HepG2 (cell line): ENCODE measurements around the gene CERS6. TPM values are rescaled to one million over a fixed set of nuclear protein-coding genes. Genes with fewer than 3 reads are reported as not detected.

Experiments used
- ATAC-seq: fragments of 200-7000 bp; cut with Tn5 transposase; 3 replicates; pipeline ENCODE4 v1.9.1; 2020; ENCODE audit warnings: mild to moderate bottlenecking, moderate library complexity
- BruUV-seq: library from RNA; stranded (reverse); fragments of 400-500 nt; replicated peaks from 2 replicates; lab custom pipeline; 2021; lab: Mats Ljungman, UMichigan
- CTCF ChIA-PET: fragments of 300-600 bp; formaldehyde crosslinking; extraction: SDS; loops from one replicate; lab custom pipeline; 2021; ENCODE audit warnings: low total read pairs, inconsistent platforms, low intra/inter-chr PET ratio; lab: Yijun Ruan, JAX
- POLR2A ChIA-PET: fragments of 350-600 bp; sonication (Branson Sonifier 250); formaldehyde crosslinking; loops from one replicate; lab custom pipeline; 2020; ENCODE audit warnings: antibody characterized with exemption, inconsistent platforms; lab: Yijun Ruan, JAX
- DNase-seq: peaks from one replicate; pipeline ENCODE4 v3.0.0-alpha.2; 2015; ENCODE audit warnings: low spot score
- FAIRE-seq: peaks from 3 replicates; lab custom pipeline; 2011; peaks lifted over from hg19 to GRCh38; lab: Jason Lieb, UNC
- H2AFZ ChIP-seq: one replicate; pipeline ENCODE4 v1.6.1; 2011; ENCODE audit warnings: low read length, inconsistent platforms
- H3K27ac ChIP-seq: fragments of 300-600 bp; 3 replicates; pipeline ENCODE4 v1.8.0; 2011; ENCODE audit warnings: mixed run types, mild to moderate bottlenecking, mixed read lengths, low read length, inconsistent platforms; ENCODE audit not compliant: insufficient read depth; ENCODE audit errors: extremely low read length
- H3K27me3 ChIP-seq, 2 experiments: fragments of 200-600 bp in 1 of 2; 2 replicates in 1 of 2; 3 replicates in 1 of 2; pipeline versions ENCODE4 v1.6.0 to v1.8.0; 2011; ENCODE audit warnings: low read length in 2 of 2, mild to moderate bottlenecking in 2 of 2, moderate library complexity in 2 of 2, inconsistent platforms in 1 of 2; ENCODE audit not compliant: insufficient read depth in 2 of 2, control insufficient read depth in 1 of 2
- H3K36me3 ChIP-seq, 2 experiments: fragments of 200-600 bp in 1 of 2; replicated peaks in 1 of 2; 2 replicates in 1 of 2; 3 replicates in 1 of 2; pipeline versions ENCODE4 v1.5.1 to v1.8.0; 2011; ENCODE audit warnings: low read length in 2 of 2, inconsistent platforms in 1 of 2; ENCODE audit not compliant: insufficient read depth in 2 of 2, control insufficient read depth in 1 of 2
- H3K4me1 ChIP-seq: 2 replicates; pipeline ENCODE4 v1.5.1; 2012; ENCODE audit warnings: low read length, inconsistent platforms; ENCODE audit not compliant: insufficient read depth
- H3K4me2 ChIP-seq: 2 replicates; pipeline ENCODE4 v1.6.0; 2011; ENCODE audit warnings: low read depth, low read length, inconsistent platforms
- H3K4me3 ChIP-seq, 3 experiments: fragments of 200-600 bp in 1 of 3; sonication (generic), shearing (Covaris generic) in 1 of 3; replicated peaks in 1 of 3; 2 replicates each; pipeline ENCODE4 v1.5.1; 2011 to 2016; ENCODE audit warnings: low read length in 3 of 3, inconsistent platforms in 2 of 3, low read depth in 2 of 3, mild to moderate bottlenecking in 2 of 3, control low read depth in 1 of 3, mixed read lengths in 1 of 3; ENCODE audit not compliant: insufficient read depth in 1 of 3
- H3K79me2 ChIP-seq: one replicate; pipeline ENCODE4 v1.6.1; 2011; ENCODE audit warnings: low read length, inconsistent platforms; ENCODE audit not compliant: insufficient read depth
- H3K9ac ChIP-seq: 2 replicates; pipeline ENCODE4 v1.6.0; 2011; ENCODE audit warnings: mild to moderate bottlenecking, low read depth, low read length, inconsistent platforms; ENCODE audit not compliant: insufficient read depth
- H3K9me3 ChIP-seq: 2 replicates; pipeline ENCODE4 v1.5.1; 2012; ENCODE audit warnings: mild to moderate bottlenecking, low read length
- H4K20me1 ChIP-seq: 2 replicates; pipeline ENCODE4 v1.6.0; 2011; ENCODE audit warnings: inconsistent platforms, mild to moderate bottlenecking, low read length, moderate library complexity; ENCODE audit not compliant: insufficient read depth
- ARHGAP35 ChIP-seq: sonication (generic); formaldehyde crosslinking; IDR thresholded peaks from 2 replicates; pipeline ENCODE4 v1.9.0; 2022; ENCODE audit warnings: mild to moderate bottlenecking, inconsistent platforms, moderate library complexity, missing genetic modification reagents, borderline replicate concordance
- FOXK1 ChIP-seq: sonication (generic); formaldehyde crosslinking; IDR thresholded peaks from 2 replicates; pipeline ENCODE4 v1.4.0; 2020; ENCODE audit warnings: low read depth, missing genetic modification reagents, borderline replicate concordance
- MBD4 ChIP-seq: IDR thresholded peaks from 2 replicates; pipeline ENCODE4 v1.6.1; 2012; ENCODE audit warnings: low read length, inconsistent platforms, borderline replicate concordance
- MXD3 ChIP-seq: IDR thresholded peaks from 2 replicates; pipeline ENCODE4 v1.6.1; 2016; ENCODE audit warnings: mild to moderate bottlenecking, missing biosample characterization, missing genetic modification reagents
- MYPOP ChIP-seq: sonication (generic); formaldehyde crosslinking; IDR thresholded peaks from 2 replicates; pipeline ENCODE4 v1.8.1; 2023; ENCODE audit warnings: mild to moderate bottlenecking, moderate library complexity, missing genetic modification reagents
- NFATC3 ChIP-seq: sonication (generic); formaldehyde crosslinking; IDR thresholded peaks from 2 replicates; pipeline ENCODE4 v1.5.1; 2020; ENCODE audit warnings: mild to moderate bottlenecking, missing genetic modification reagents
- PRDM15 ChIP-seq: sonication (generic); formaldehyde crosslinking; IDR thresholded peaks from 2 replicates; pipeline ENCODE4 v1.4.0; 2020; ENCODE audit warnings: missing genetic modification reagents
- RBFOX2 ChIP-seq: fragments of 200-400 bp; formaldehyde crosslinking; IDR thresholded peaks from 2 replicates; pipeline ENCODE4 v1.6.1; 2017; ENCODE audit warnings: low read depth, mild to moderate bottlenecking, low read length
- RCOR2 ChIP-seq: IDR thresholded peaks from 2 replicates; pipeline ENCODE4 v1.6.1; 2016; ENCODE audit warnings: missing biosample characterization, missing genetic modification reagents
- SMC3 ChIP-seq: IDR thresholded peaks from 2 replicates; pipeline ENCODE4 v1.6.1; 2011; ENCODE audit warnings: low read length, improper control_type of control experiment
- ZBTB2 ChIP-seq: sonication (generic); formaldehyde crosslinking; IDR thresholded peaks from 2 replicates; pipeline ENCODE4 v1.8.0; 2022; ENCODE audit warnings: low read depth, missing genetic modification reagents
- ZFP82 ChIP-seq: sonication (generic); formaldehyde crosslinking; IDR thresholded peaks from 2 replicates; pipeline ENCODE4 v1.5.1; 2020; ENCODE audit warnings: mild to moderate bottlenecking, missing genetic modification reagents, borderline replicate concordance
- ZNF224 ChIP-seq: sonication (generic); formaldehyde crosslinking; IDR thresholded peaks from 2 replicates; pipeline ENCODE4 v1.5.0; 2020; ENCODE audit warnings: mild to moderate bottlenecking, missing genetic modification reagents
- ZNF567 ChIP-seq: sonication (generic); formaldehyde crosslinking; IDR thresholded peaks from 2 replicates; pipeline ENCODE4 v1.8.1; 2023; ENCODE audit warnings: mild to moderate bottlenecking, missing genetic modification reagents, borderline replicate concordance
- ZNF598 ChIP-seq: sonication (generic); formaldehyde crosslinking; IDR thresholded peaks from 2 replicates; pipeline ENCODE4 v1.5.1; 2020; ENCODE audit warnings: mild to moderate bottlenecking, missing genetic modification reagents, borderline replicate concordance
- ZNF660 ChIP-seq: sonication (generic); formaldehyde crosslinking; IDR thresholded peaks from 2 replicates; pipeline ENCODE4 v1.5.1; 2020; ENCODE audit warnings: mild to moderate bottlenecking, low read depth, missing genetic modification reagents, borderline replicate concordance
- ZNF724P ChIP-seq: sonication (generic); formaldehyde crosslinking; IDR thresholded peaks from 2 replicates; pipeline ENCODE4 v1.8.0; 2022; ENCODE audit warnings: missing genetic modification reagents, borderline replicate concordance
- WGBS: methylation state at CpG from one replicate; pipeline ENCODE4 v1.1.6; 2017; ENCODE audit warnings: low lambda C conversion rate; 5-methylcytosine and 5-hydroxymethylcytosine counted together
- in situ Hi-C: cut with HindIII; loops from 2 replicates; pipeline ENCODE4 v1.10.0; 2017; ENCODE audit warnings: low pct_unique_long_range_greater_than_20kb; ENCODE audit not compliant: extremely low pct_ligation_motif_present
- intact Hi-C: fragments of 100-400 bp; cut with micrococcal nuclease; formaldehyde crosslinking; loops from one replicate; pipeline ENCODE4 v1.10.0; 2022; ENCODE audit not compliant: unreplicated experiment
- polyA plus RNA-seq, 8 experiments: library from polyadenylated mRNA; depleted of rRNA in 3 of 8; stranded (reverse) in 7 of 8; unstranded in 1 of 8; fragments of >200 nt; fragmentation: Illumina TruSeq in 4 of 8; extraction: Trizol in 4 of 8; gene quantifications; 2 replicates each; pipeline versions ENCODE4 v1.2.1 to v1.2.3, GENCODE V29; 2011 to 2016; ENCODE audit warnings: low read depth in 4 of 8, missing spikeins in 1 of 8, mixed read lengths in 1 of 8; ENCODE audit not compliant: insufficient read depth in 1 of 8
- total RNA-seq, 5 experiments: library from RNA; depleted of rRNA; stranded (reverse); fragments of >200 nt; fragmentation: Illumina TruSeq; extraction: Trizol; gene quantifications; 2 replicates each; pipeline ENCODE4 v1.2.3, GENCODE V29; 2016; ENCODE audit warnings: low read depth in 1 of 5

Gene CERS6
- total and polyA plus RNA-seq, 2 of the 13 experiments (the other 11 are each of a cell fraction or from before 2014, with no cell fraction given): 10.1 to 20.3 TPM

GRCh38 chr2:168751104-168751740, 295.1 kb downstream of the CERS6 start (continued):
- no peak for TF ChIP-seq PRDM15
- no peak for TF ChIP-seq MXD3 (CRISPR knock-in tag)
- TF ChIP-seq ZFP82 (CRISPR knock-in tag): no peak
- TF ChIP-seq RBFOX2: no peak
- no peak for TF ChIP-seq ZNF598 (CRISPR knock-in tag)
- TF ChIP-seq ZNF660 (CRISPR knock-in tag): no peak

- no peak overlapping the region for H2AFZ ChIP-seq
- H4K20me1 ChIP-seq: no peaks in the 10 kb centered on the region
- H3K4me3 ChIP-seq: no peak overlapping the region
- no peak for FAIRE-seq
- no peak overlapping the region for H3K27ac ChIP-seq
- intact Hi-C loops: no loop called here
- no peak overlapping the region for H3K9ac ChIP-seq
- in situ Hi-C loops: no loop called here
- POLR2A ChIA-PET: no interaction called here
- no peaks in the 10 kb centered on the region for H3K27me3 ChIP-seq
- no peaks in the 10 kb centered on the region for H3K79me2 ChIP-seq
- WGBS: 94% methylated on average over 8 of the region's 8 CpGs
- BruUV-seq: no TSS peak
- H3K9me3 ChIP-seq: no peaks in the 10 kb centered on the region
- peaks cover 4 to 5% of the 10 kb centered on the region in 2 experiments; a peak in 3 of 5 replicates for H3K36me3 ChIP-seq
- CTCF ChIA-PET: no interaction called here
- ATAC-seq: no peak
- no peak overlapping the region for H3K4me2 ChIP-seq
- H3K4me1 ChIP-seq: peaks cover 10% of the 10 kb centered on the region; the same call in 1 of the 2 replicates
- no peak for DNase-seq
- no peak for TF ChIP-seq ZNF567 (CRISPR knock-in tag)
- TF ChIP-seq ZNF724P: no peak
- no peak for TF ChIP-seq SMC3
- TF ChIP-seq NFATC3 (CRISPR knock-in tag): no peak
- no peak for TF ChIP-seq FOXK1 (CRISPR knock-in tag)
- TF ChIP-seq MBD4: no peak
- TF ChIP-seq ZBTB2 (CRISPR knock-in tag): no peak
- TF ChIP-seq ZNF224 (CRISPR knock-in tag): no peak
- no peak for TF ChIP-seq MYPOP (CRISPR knock-in tag)
- TF ChIP-seq ARHGAP35 (CRISPR knock-in tag): no peak
- TF ChIP-seq RCOR2 (CRISPR knock-in tag): no peak
Measured at GRCh38 chr2:168752361-168752760, 296.3 kb downstream of the CERS6 start.
